Fibroblast of mammary gland (primary cell): ENCODE results near the gene ACTN4.

ENCODE experiments used
- DNase-seq: peaks from one replicate; pipeline ENCODE4 v3.0.0-alpha.2; 2010; ENCODE audit warnings: low read depth
- H3K4me3 ChIP-seq: 2 replicates; pipeline ENCODE4 v1.5.1; 2011; ENCODE audit warnings: low read depth, mild to moderate bottlenecking, low read length, moderate library complexity; ENCODE audit not compliant: control insufficient read depth
- CTCF ChIP-seq: conservative IDR thresholded peaks from 2 replicates; pipeline ENCODE4 v1.5.1; 2011; ENCODE audit warnings: low read depth, low read length, inconsistent platforms; ENCODE audit not compliant: control insufficient read depth, insufficient read depth

Gene ACTN4

GRCh38 chr19:38710928-38711725 lies 63.7 kb downstream of the ACTN4 start:
- no peak for TF ChIP-seq CTCF
- DNase-seq: peak; percentile 70
- no peak overlapping the region for H3K4me3 ChIP-seq

- no peak overlapping the region for H3K4me3 ChIP-seq
- peak; percentile 97 for DNase-seq
- no peak for TF ChIP-seq CTCF
Measured at GRCh38 chr19:38711726-38712153, 64.3 kb downstream of the ACTN4 start.

- DNase-seq: no peak
Measured at GRCh38 chr19:38712161-38712748, 64.8 kb downstream of the ACTN4 start.

GRCh38 chr19:38713227-38713649 lies 65.8 kb downstream of the ACTN4 start:
- H3K4me3 ChIP-seq: no peak overlapping the region
- peak; percentile 70 for DNase-seq
- TF ChIP-seq CTCF: no peak

More at GRCh38 chr19:38712161-38712748, 64.8 kb downstream of the ACTN4 start:
- TF ChIP-seq CTCF: no peak
- no peak overlapping the region for H3K4me3 ChIP-seq

GRCh38 chr19:38713865-38714264 lies 66.4 kb downstream of the ACTN4 start:
- no peak overlapping the region for H3K4me3 ChIP-seq
- no peak for TF ChIP-seq CTCF
- DNase-seq: no peak

- no peak overlapping the region for H3K4me3 ChIP-seq
- no peak for TF ChIP-seq CTCF
- DNase-seq: no peak
Measured at GRCh38 chr19:38714354-38714778, 66.9 kb downstream of the ACTN4 start.
